Keratinocyte (primary cell): ENCODE results near the gene UTF1.

ENCODE experiments used
- EZH2 ChIP-seq: IDR thresholded peaks from one replicate; pipeline ENCODE4 v1.6.1; 2012; ENCODE audit warnings: inconsistent platforms, mild to moderate bottlenecking, low read length, moderate library complexity
- TF ChIP-seq, protein P1 (sequence below), 3 experiments: IDR thresholded peaks in 1 of 3; conservative IDR thresholded peaks in 1 of 3; optimal IDR thresholded peaks in 1 of 3; 2 replicates in 2 of 3; 3 replicates in 1 of 3; pipeline versions ENCODE3 to v1.5.1; 2011; ENCODE audit warnings: low read length in 3 of 3, mild to moderate bottlenecking in 3 of 3, moderate library complexity in 2 of 3, control low read depth in 1 of 3, inconsistent platforms in 1 of 3; ENCODE audit not compliant: insufficient read depth in 2 of 3; ENCODE audit errors: extremely low read depth in 1 of 3

DNA sequence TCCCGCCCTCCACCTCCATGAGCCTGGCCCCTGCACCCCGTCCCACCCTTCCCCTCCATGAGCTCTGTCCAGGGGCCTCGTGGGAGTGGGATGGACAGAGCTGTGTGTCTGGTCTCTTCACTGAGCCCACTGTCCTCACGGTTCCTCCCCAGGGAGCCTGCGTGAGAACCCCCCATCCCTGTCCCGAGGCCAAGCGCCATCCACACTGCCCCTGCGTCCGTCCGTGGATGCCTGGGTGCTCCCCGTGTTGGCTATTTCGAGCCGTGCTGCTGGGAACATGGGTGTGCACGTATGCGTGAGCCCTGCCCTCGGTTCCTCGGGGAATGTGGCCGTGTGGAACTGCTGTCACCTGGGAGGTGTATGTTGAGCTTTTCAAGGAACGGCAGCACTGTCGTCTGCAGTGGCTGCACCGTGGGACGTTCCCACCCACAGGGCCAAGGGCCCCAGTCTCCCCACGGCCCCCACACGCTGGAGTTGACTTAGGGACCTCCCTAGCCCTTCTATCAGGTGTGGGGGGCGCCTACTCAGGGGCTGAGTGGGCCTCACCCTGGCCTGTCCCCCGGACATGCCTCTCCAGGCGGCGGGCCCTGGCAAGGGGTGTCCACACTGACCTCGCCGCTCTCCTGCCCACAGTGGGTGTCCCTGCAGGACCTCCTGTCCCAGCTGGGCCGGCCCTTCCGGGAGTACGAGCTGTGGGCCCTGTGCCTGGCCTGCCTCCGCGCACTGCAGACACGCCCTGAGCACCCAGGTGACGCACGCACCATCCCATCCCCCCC is 41.9 kb upstream of the UTF1 start:
- TF ChIP-seq EZH2, result no peak
- TF ChIP-seq, protein P1, sequence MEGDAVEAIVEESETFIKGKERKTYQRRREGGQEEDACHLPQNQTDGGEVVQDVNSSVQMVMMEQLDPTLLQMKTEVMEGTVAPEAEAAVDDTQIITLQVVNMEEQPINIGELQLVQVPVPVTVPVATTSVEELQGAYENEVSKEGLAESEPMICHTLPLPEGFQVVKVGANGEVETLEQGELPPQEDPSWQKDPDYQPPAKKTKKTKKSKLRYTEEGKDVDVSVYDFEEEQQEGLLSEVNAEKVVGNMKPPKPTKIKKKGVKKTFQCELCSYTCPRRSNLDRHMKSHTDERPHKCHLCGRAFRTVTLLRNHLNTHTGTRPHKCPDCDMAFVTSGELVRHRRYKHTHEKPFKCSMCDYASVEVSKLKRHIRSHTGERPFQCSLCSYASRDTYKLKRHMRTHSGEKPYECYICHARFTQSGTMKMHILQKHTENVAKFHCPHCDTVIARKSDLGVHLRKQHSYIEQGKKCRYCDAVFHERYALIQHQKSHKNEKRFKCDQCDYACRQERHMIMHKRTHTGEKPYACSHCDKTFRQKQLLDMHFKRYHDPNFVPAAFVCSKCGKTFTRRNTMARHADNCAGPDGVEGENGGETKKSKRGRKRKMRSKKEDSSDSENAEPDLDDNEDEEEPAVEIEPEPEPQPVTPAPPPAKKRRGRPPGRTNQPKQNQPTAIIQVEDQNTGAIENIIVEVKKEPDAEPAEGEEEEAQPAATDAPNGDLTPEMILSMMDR (optimal IDR thresholded peaks at IDR 0.05 in 1 of 3, IDR thresholded peaks at IDR 0.05 in 1 of 3, conservative IDR thresholded peaks at IDR 0.05 in 1 of 3; ENCODE audit: extremely low read depth in 1 of 3, insufficient read depth in 2 of 3, low read length in 3 of 3), result no peak
